HepG2 (cell line): ENCODE results near the gene ANO9. TPM values are rescaled to one million over a fixed set of nuclear protein-coding genes. Genes with fewer than 3 reads are reported as not detected.

Experiments
- HOMEZ ChIP-seq: IDR thresholded peaks from 2 replicates; pipeline ENCODE4 v1.6.1; 2016; ENCODE audit warnings: low read depth
- MEF2D ChIP-seq: sonication (generic); formaldehyde crosslinking; IDR thresholded peaks from 2 replicates; pipeline ENCODE4 v1.5.1; 2020; ENCODE audit warnings: mild to moderate bottlenecking, missing genetic modification reagents
- MEIS2 ChIP-seq: sonication (generic); formaldehyde crosslinking; IDR thresholded peaks from 2 replicates; pipeline ENCODE4 v1.9.0; 2021; ENCODE audit warnings: mild to moderate bottlenecking, missing genetic modification reagents
- MIER2 ChIP-seq: IDR thresholded peaks from 2 replicates; pipeline ENCODE4 v1.6.1; 2016; ENCODE audit warnings: missing biosample characterization, missing genetic modification reagents
- RXRA ChIP-seq: sonication (generic); formaldehyde crosslinking; IDR thresholded peaks from 2 replicates; pipeline ENCODE4 v1.5.1; 2020; ENCODE audit warnings: missing genetic modification reagents
- SAP130 ChIP-seq: IDR thresholded peaks from 2 replicates; pipeline ENCODE4 v1.6.1; 2016; ENCODE audit warnings: low read depth
- TCF7 ChIP-seq: sonication (generic); IDR thresholded peaks from 2 replicates; pipeline ENCODE4 v1.6.1; 2016; ENCODE audit warnings: antibody characterized with exemption, low read depth
- U2AF2 ChIP-seq: fragments of 200-400 bp; formaldehyde crosslinking; IDR thresholded peaks from 2 replicates; pipeline ENCODE4 v1.6.1; 2017; ENCODE audit warnings: low read depth, mild to moderate bottlenecking, low read length
- ZNF10 ChIP-seq: sonication (generic); formaldehyde crosslinking; IDR thresholded peaks from 2 replicates; pipeline ENCODE4 v1.4.0; 2020; ENCODE audit warnings: mild to moderate bottlenecking, low read depth, missing genetic modification reagents, borderline replicate concordance
- ZNF12 ChIP-seq: sonication (generic); formaldehyde crosslinking; IDR thresholded peaks from 2 replicates; pipeline ENCODE4 v1.5.0; 2020; ENCODE audit warnings: missing genetic modification reagents
- ZNF343 ChIP-seq: sonication (generic); formaldehyde crosslinking; IDR thresholded peaks from 2 replicates; pipeline ENCODE4 v1.4.0; 2020; ENCODE audit warnings: mild to moderate bottlenecking, missing genetic modification reagents
- ZNF687 ChIP-seq: sonication (generic); formaldehyde crosslinking; IDR thresholded peaks from 2 replicates; pipeline ENCODE4 v1.5.1; 2020; ENCODE audit warnings: mild to moderate bottlenecking, missing genetic modification reagents, moderate library complexity
- polyA plus RNA-seq, 8 experiments: library from polyadenylated mRNA; depleted of rRNA in 3 of 8; stranded (reverse) in 7 of 8; unstranded in 1 of 8; fragments of >200 nt; fragmentation: Illumina TruSeq in 4 of 8; extraction: Trizol in 4 of 8; gene quantifications; 2 replicates each; pipeline versions ENCODE4 v1.2.1 to v1.2.3, GENCODE V29; 2011 to 2016; ENCODE audit warnings: low read depth in 4 of 8, missing spikeins in 1 of 8, mixed read lengths in 1 of 8; ENCODE audit not compliant: insufficient read depth in 1 of 8
- total RNA-seq, 5 experiments: library from RNA; depleted of rRNA; stranded (reverse); fragments of >200 nt; fragmentation: Illumina TruSeq; extraction: Trizol; gene quantifications; 2 replicates each; pipeline ENCODE4 v1.2.3, GENCODE V29; 2016; ENCODE audit warnings: low read depth in 1 of 5
- TF ChIP-seq, protein P1 (sequence below): sonication (generic); formaldehyde crosslinking; IDR thresholded peaks from 2 replicates; pipeline ENCODE4 v1.5.0; 2020; ENCODE audit warnings: missing genetic modification reagents, mild to moderate bottlenecking, borderline replicate concordance
- TF ChIP-seq, protein P2 (sequence below): sonication (generic); formaldehyde crosslinking; IDR thresholded peaks from 2 replicates; pipeline ENCODE4 v1.5.0; 2020; ENCODE audit warnings: mild to moderate bottlenecking, missing genetic modification reagents
- TF ChIP-seq, protein P3 (sequence below): sonication (generic); formaldehyde crosslinking; IDR thresholded peaks from 2 replicates; pipeline ENCODE4 v1.4.0; 2020; ENCODE audit warnings: mild to moderate bottlenecking, missing genetic modification reagents
- TF ChIP-seq, protein P4 (sequence below): IDR thresholded peaks from 2 replicates; pipeline ENCODE4 v1.6.1; 2016

The ANO9 gene
- total and polyA plus RNA-seq, 2 of the 13 experiments (the other 11 are each of a cell fraction or from before 2014, with no cell fraction given), result 8.9 to 14.3 TPM

DNA sequence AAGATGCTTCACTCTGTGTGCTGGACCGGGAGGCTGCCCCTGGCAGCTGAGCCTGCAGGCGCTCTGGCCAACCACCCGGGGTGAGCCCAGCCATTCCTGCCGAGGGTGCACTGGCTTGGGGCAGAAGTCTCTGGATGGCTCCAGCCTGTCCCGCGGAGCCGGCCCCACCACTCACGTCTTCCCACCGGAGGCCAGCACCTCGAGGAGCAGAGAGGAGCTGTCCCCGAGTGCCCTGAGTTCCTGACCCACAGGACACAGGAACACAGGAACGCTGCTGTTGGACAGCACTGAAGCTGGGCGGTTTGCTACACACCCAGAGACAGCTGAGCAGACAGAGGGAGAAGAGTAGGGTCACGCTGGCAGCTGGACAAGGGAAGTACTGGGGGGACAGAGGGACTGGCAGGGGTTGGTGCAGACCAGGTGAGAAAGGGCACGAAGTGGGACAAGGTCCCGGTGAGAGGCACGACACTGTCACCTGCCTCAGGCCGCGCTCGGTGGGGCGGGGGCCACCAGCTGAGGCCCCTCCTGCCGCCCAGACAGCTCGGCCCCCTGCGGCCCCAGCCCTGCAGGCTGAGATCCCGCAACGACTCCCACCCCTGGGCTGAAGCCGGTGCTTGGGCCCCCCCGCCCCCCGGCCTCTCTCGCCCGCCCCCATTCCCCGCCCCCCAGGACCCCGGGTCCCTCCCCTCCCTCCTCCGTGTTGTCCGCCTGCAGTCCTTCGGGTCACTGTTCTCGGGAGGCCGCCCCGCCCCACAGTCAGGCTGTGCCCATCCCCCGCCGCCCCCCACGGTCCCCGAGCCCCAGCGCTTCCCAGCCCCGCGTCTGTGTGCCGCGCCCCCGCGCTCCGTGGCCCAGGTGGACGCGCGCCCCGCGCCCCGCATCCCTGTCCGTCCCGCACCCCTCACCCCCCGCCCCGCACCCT is 73.1 kb downstream of the ANO9 start (continued):
- TF ChIP-seq HOMEZ (CRISPR knock-in tag) (no peak), U2AF2 (no peak), SAP130 (CRISPR knock-in tag) (0 out of 2 replicates have a peak, but pooled peaks have one; percentile 30), TCF7 (no peak), MEIS2 (CRISPR knock-in tag) (no peak), ZNF12 (CRISPR knock-in tag) (no peak), RXRA (peak; percentile 16; the same call in 1 of the 2 replicates), MIER2 (no peak), ZNF343 (CRISPR knock-in tag) (no peak), ZNF10 (no peak), MEF2D (no peak), ZNF687 (CRISPR knock-in tag) (peak; percentile 62)
- TF ChIP-seq, protein P1, sequence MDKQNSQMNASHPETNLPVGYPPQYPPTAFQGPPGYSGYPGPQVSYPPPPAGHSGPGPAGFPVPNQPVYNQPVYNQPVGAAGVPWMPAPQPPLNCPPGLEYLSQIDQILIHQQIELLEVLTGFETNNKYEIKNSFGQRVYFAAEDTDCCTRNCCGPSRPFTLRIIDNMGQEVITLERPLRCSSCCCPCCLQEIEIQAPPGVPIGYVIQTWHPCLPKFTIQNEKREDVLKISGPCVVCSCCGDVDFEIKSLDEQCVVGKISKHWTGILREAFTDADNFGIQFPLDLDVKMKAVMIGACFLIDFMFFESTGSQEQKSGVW, result no peak
- TF ChIP-seq, protein P2, sequence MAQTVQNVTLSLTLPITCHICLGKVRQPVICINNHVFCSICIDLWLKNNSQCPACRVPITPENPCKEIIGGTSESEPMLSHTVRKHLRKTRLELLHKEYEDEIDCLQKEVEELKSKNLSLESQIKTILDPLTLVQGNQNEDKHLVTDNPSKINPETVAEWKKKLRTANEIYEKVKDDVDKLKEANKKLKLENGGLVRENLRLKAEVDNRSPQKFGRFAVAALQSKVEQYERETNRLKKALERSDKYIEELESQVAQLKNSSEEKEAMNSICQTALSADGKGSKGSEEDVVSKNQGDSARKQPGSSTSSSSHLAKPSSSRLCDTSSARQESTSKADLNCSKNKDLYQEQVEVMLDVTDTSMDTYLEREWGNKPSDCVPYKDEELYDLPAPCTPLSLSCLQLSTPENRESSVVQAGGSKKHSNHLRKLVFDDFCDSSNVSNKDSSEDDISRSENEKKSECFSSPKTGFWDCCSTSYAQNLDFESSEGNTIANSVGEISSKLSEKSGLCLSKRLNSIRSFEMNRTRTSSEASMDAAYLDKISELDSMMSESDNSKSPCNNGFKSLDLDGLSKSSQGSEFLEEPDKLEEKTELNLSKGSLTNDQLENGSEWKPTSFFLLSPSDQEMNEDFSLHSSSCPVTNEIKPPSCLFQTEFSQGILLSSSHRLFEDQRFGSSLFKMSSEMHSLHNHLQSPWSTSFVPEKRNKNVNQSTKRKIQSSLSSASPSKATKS (CRISPR knock-in tag), result no peak
- TF ChIP-seq, protein P3, sequence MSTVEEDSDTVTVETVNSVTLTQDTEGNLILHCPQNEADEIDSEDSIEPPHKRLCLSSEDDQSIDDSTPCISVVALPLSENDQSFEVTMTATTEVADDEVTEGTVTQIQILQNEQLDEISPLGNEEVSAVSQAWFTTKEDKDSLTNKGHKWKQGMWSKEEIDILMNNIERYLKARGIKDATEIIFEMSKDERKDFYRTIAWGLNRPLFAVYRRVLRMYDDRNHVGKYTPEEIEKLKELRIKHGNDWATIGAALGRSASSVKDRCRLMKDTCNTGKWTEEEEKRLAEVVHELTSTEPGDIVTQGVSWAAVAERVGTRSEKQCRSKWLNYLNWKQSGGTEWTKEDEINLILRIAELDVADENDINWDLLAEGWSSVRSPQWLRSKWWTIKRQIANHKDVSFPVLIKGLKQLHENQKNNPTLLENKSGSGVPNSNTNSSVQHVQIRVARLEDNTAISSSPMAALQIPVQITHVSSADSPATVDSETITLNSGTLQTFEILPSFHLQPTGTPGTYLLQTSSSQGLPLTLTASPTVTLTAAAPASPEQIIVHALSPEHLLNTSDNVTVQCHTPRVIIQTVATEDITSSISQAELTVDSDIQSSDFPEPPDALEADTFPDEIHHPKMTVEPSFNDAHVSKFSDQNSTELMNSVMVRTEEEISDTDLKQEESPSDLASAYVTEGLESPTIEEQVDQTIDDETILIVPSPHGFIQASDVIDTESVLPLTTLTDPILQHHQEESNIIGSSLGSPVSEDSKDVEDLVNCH (CRISPR knock-in tag), result no peak
- TF ChIP-seq, protein P4, sequence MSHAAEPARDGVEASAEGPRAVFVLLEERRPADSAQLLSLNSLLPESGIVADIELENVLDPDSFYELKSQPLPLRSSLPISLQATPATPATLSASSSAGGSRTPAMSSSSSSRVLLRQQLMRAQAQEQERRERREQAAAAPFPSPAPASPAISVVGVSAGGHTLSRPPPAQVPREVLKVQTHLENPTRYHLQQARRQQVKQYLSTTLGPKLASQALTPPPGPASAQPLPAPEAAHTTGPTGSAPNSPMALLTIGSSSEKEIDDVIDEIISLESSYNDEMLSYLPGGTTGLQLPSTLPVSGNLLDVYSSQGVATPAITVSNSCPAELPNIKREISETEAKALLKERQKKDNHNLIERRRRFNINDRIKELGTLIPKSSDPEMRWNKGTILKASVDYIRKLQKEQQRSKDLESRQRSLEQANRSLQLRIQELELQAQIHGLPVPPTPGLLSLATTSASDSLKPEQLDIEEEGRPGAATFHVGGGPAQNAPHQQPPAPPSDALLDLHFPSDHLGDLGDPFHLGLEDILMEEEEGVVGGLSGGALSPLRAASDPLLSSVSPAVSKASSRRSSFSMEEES, result no peak
